Astrocyte (in vitro differentiated cells and primary cell): ENCODE results near the gene CD200R1L.

Experiments used
- CTCF ChIP-seq: IDR thresholded peaks from 2 replicates; pipeline ENCODE4 v1.5.1; 2011; ENCODE audit warnings: low read depth, mild to moderate bottlenecking, inconsistent platforms, low read length, moderate library complexity; ENCODE audit not compliant: insufficient read depth
- EZH2 ChIP-seq: IDR thresholded peaks from 2 replicates; pipeline ENCODE4 v1.6.1; 2012; ENCODE audit warnings: mild to moderate bottlenecking, low read length, inconsistent platforms; ENCODE audit not compliant: insufficient read depth

GRCh38 chr3:112846764-112847163, at the start of gene CD200R1L:
- no peak for TF ChIP-seq CTCF
- no peak for TF ChIP-seq EZH2
